PC-9 (cell line): ENCODE measurements around the gene RNF220. TPM values are rescaled to one million over a fixed set of nuclear protein-coding genes. Genes with fewer than 3 reads are reported as not detected.
A peak's percentile ranks its signal among the peaks of the same experiment; 100 is the strongest.

Source experiments
- BruUV-seq: library from RNA; stranded (reverse); fragments of 400-500 nt; replicated peaks from 2 replicates; lab custom pipeline; 2021; lab: Mats Ljungman, UMichigan
- CTCF ChIA-PET: fragments of 300-600 bp; sonication (Branson Sonifier 250); formaldehyde crosslinking; loops from one replicate; lab custom pipeline; 2022; ENCODE audit warnings: antibody characterized with exemption; lab: Charles Lee
- POLR2A ChIA-PET: fragments of 300-600 bp; sonication (Branson Sonifier 250); formaldehyde crosslinking; loops from one replicate; lab custom pipeline; 2022; ENCODE audit warnings: antibody characterized with exemption; ENCODE audit not compliant: unreplicated experiment; lab: Charles Lee
- DNase-seq, 2 experiments: peaks; one replicate each; pipeline versions ENCODE4 v3.0.0 to v3.0.0-alpha.2; 2015 to 2022; ENCODE audit warnings: mixed read lengths in 1 of 2
- H2AFZ ChIP-seq: fragments of 200-600 bp; sonication (generic); 2 replicates; pipeline ENCODE4 v1.8.1; 2017; ENCODE audit warnings: antibody characterized with exemption
- H3F3A ChIP-seq: fragments of 200-600 bp; sonication (generic); 2 replicates; pipeline ENCODE4 v1.8.1; 2017; ENCODE audit warnings: antibody characterized with exemption, mild to moderate bottlenecking, low read depth; ENCODE audit not compliant: insufficient read depth
- H3K27ac ChIP-seq: fragments of 200-600 bp; sonication (generic); 2 replicates; pipeline ENCODE4 v1.6.1; 2016; ENCODE audit warnings: mixed run types
- H3K27me3 ChIP-seq: fragments of 200-600 bp; sonication (generic); 2 replicates; pipeline ENCODE4 v1.6.1; 2016; ENCODE audit warnings: low read depth, mixed run types; ENCODE audit not compliant: insufficient read depth
- H3K36me3 ChIP-seq: fragments of 200-600 bp; sonication (generic); 2 replicates; pipeline ENCODE4 v1.6.1; 2016; ENCODE audit warnings: low read depth, mixed run types
- H3K4me1 ChIP-seq: fragments of 200-600 bp; sonication (generic); replicated peaks from 2 replicates; pipeline ENCODE4 v1.6.1; 2016; ENCODE audit warnings: mixed run types; ENCODE audit not compliant: insufficient read depth
- H3K4me2 ChIP-seq: fragments of 200-600 bp; sonication (generic); 2 replicates; pipeline ENCODE4 v1.6.1; 2017; ENCODE audit warnings: mixed run types
- H3K4me3 ChIP-seq: fragments of 200-600 bp; sonication (generic); 2 replicates; pipeline ENCODE4 v1.6.1; 2016; ENCODE audit warnings: mixed run types
- H3K79me2 ChIP-seq: fragments of 200-600 bp; sonication (generic); 2 replicates; pipeline ENCODE4 v1.6.1; 2017; ENCODE audit warnings: low read depth, mixed run types
- H3K9me2 ChIP-seq: fragments of 200-600 bp; sonication (generic); 2 replicates; pipeline ENCODE4 v1.8.1; 2017; ENCODE audit warnings: mild to moderate bottlenecking; ENCODE audit not compliant: insufficient read depth
- H3K9me3 ChIP-seq: fragments of 200-600 bp; sonication (generic); 2 replicates; pipeline ENCODE4 v1.8.1; 2016; ENCODE audit warnings: low read depth; ENCODE audit not compliant: insufficient read depth
- H4K20me1 ChIP-seq: fragments of 200-600 bp; sonication (generic); 2 replicates; pipeline ENCODE4 v1.8.1; 2017; ENCODE audit not compliant: insufficient read depth
- EZH2 ChIP-seq: fragments of 200-600 bp; sonication (generic); IDR thresholded peaks from 2 replicates; pipeline ENCODE4 v1.8.0; 2017; ENCODE audit warnings: antibody characterized with exemption, low read depth
- intact Hi-C: fragments of 100-400 bp; cut with micrococcal nuclease; formaldehyde crosslinking; loops from one replicate; pipeline ENCODE4 v1.10.0; 2022; ENCODE audit not compliant: unreplicated experiment
- total RNA-seq: library from RNA; stranded (reverse); gene quantifications from 2 replicates; pipeline ENCODE4 v1.2.3, GENCODE V29; 2021
- TF ChIP-seq, protein P1 (sequence below): fragments of 200-600 bp; sonication (generic); conservative IDR thresholded peaks from 2 replicates; pipeline ENCODE4 v1.6.1; 2017; ENCODE audit warnings: mixed run types, antibody characterized with exemption, mild to moderate bottlenecking, moderate library complexity

The RNF220 gene
- total RNA-seq, 1 experiment from 2014 or later: 82.9 TPM

GRCh38 chr1:44608141-44608540 lies 203.1 kb downstream of the RNF220 start:
- Histone ChIP-seq H3K27me3 (no peaks in the 10 kb centered on the region), H3K4me2 (no peak overlapping the region), H2AFZ (no peak overlapping the region), H3K27ac (no peak overlapping the region), H3F3A (no peaks in the 10 kb centered on the region), H3K4me1 (no peaks in the 10 kb centered on the region), H3K4me3 (no peak overlapping the region), H3K9me2 (no peaks in the 10 kb centered on the region), H3K36me3 (no peaks in the 10 kb centered on the region), H3K9me3 (no peaks in the 10 kb centered on the region), H4K20me1 (no peaks in the 10 kb centered on the region), H3K79me2 (no peaks in the 10 kb centered on the region)
- BruUV-seq: no TSS peak
- TF ChIP-seq EZH2: no peak
- TF ChIP-seq, protein P1, sequence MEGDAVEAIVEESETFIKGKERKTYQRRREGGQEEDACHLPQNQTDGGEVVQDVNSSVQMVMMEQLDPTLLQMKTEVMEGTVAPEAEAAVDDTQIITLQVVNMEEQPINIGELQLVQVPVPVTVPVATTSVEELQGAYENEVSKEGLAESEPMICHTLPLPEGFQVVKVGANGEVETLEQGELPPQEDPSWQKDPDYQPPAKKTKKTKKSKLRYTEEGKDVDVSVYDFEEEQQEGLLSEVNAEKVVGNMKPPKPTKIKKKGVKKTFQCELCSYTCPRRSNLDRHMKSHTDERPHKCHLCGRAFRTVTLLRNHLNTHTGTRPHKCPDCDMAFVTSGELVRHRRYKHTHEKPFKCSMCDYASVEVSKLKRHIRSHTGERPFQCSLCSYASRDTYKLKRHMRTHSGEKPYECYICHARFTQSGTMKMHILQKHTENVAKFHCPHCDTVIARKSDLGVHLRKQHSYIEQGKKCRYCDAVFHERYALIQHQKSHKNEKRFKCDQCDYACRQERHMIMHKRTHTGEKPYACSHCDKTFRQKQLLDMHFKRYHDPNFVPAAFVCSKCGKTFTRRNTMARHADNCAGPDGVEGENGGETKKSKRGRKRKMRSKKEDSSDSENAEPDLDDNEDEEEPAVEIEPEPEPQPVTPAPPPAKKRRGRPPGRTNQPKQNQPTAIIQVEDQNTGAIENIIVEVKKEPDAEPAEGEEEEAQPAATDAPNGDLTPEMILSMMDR: peak; percentile 60
- ChIA-PET CTCF (interaction anchor here (0.5 to 1.1 kb wide), 6 partner anchors 20 to 516 kb away, joined by 3 to 7 read pairs (median 4); no protein-coding TSS in a partner anchor), POLR2A (no interaction called here)
- intact Hi-C loops: loop anchor here (2.0 kb wide), 1 partner anchor 45 kb away; no protein-coding TSS in a partner anchor
- no peak for DNase-seq

- intact Hi-C loops: loop anchor here (2.0 kb wide), 1 partner anchor 43 kb away; no protein-coding TSS in a partner anchor
- no peaks in the 10 kb centered on the region for H3K79me2 ChIP-seq
- DNase-seq: peak in 1 of 2 experiments; percentile 49
- H3F3A ChIP-seq: no peaks in the 10 kb centered on the region
- no TSS peak for BruUV-seq
- H4K20me1 ChIP-seq: no peaks in the 10 kb centered on the region
- no peak for TF ChIP-seq EZH2
- TF ChIP-seq, protein P1: peak; percentile 56
- no peaks in the 10 kb centered on the region for H3K4me1 ChIP-seq
- H3K27ac ChIP-seq: no peak overlapping the region
- no peak overlapping the region for H3K4me3 ChIP-seq
- H3K36me3 ChIP-seq: no peaks in the 10 kb centered on the region
- CTCF ChIA-PET: interaction anchor here (0.6 kb wide), 1 partner anchor 55 kb away, joined by 6 read pairs; no protein-coding TSS in a partner anchor
- no peak overlapping the region for H2AFZ ChIP-seq
- POLR2A ChIA-PET: no interaction called here
- no peak overlapping the region for H3K4me2 ChIP-seq
- H3K9me2 ChIP-seq: no peaks in the 10 kb centered on the region
- H3K9me3 ChIP-seq: no peaks in the 10 kb centered on the region
- H3K27me3 ChIP-seq: no peaks in the 10 kb centered on the region
Observed at GRCh38 chr1:44609412-44609767, 204.3 kb downstream of the RNF220 start.

- DNase-seq: no peak
- H3F3A ChIP-seq: no peaks in the 10 kb centered on the region
- no peak for TF ChIP-seq EZH2
- TF ChIP-seq, protein P1: peak; percentile 11; the same call in 1 of the 2 replicates
- no peaks in the 10 kb centered on the region for H3K79me2 ChIP-seq
- CTCF ChIA-PET: interaction anchor here (0.6 to 0.7 kb wide), 2 partner anchors 28 to 54 kb away, joined by 3 to 6 read pairs; no protein-coding TSS in a partner anchor
- no peaks in the 10 kb centered on the region for H4K20me1 ChIP-seq
- H3K4me1 ChIP-seq: no peaks in the 10 kb centered on the region
- no peaks in the 10 kb centered on the region for H3K27me3 ChIP-seq
- H3K9me2 ChIP-seq: no peaks in the 10 kb centered on the region
- no peak overlapping the region for H3K4me2 ChIP-seq
- no peaks in the 10 kb centered on the region for H3K36me3 ChIP-seq
- no peak overlapping the region for H3K4me3 ChIP-seq
- no peaks in the 10 kb centered on the region for H3K9me3 ChIP-seq
- no peak overlapping the region for H2AFZ ChIP-seq
- POLR2A ChIA-PET: no interaction called here
- no peak overlapping the region for H3K27ac ChIP-seq
- no TSS peak for BruUV-seq
- intact Hi-C loops: loop anchor here (2.0 kb wide), 1 partner anchor 43 kb away; no protein-coding TSS in a partner anchor
Observed at GRCh38 chr1:44609768-44610526, 204.9 kb downstream of the RNF220 start.
